ENCODE results near the gene MIPEP.

Gene MIPEP

DNA sequence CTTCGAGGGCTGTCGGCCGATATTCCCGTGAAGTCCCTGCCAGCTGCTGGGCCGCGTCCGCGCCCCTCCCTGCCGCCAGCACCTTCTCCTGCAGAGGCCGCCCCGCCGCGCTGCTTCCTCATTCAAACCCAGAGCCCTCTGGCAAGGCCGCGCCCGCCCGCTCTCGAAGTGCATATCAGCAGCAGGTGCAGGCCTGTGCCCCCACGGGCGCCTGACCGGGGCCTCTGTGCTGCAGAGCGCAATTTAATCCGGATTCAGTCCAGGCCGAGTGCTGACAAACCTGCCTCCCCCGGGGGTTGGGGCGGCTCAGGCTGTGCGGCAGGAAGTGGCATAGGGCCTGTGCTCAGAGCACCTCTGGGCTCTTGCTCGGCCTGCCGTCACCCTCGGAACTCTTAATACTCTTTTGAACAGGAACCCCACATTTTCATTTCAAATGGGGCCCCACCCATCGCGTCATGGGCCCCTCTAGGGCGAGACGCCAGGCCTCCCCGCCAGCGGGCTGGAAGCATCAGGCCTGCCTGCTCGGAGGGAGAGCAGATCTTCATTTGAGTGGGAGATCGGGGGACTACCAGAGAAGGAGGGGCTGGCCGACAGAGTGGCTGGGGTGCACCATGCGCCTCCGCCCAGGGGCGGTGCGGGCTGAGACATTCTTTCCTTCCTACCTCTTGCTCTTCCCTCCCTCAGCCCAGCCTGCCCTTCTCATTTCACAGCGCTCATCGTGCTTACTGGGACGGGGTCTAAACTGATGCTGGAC, 193.3 kb downstream of the MIPEP start:
- peaks cover 24% of the 10 kb centered on the region for H3K4me1 Mint-ChIP-seq
- H3K9me3 Mint-ChIP-seq, result no peaks in the 10 kb centered on the region
- H3K4me3 Mint-ChIP-seq, result peak overlapping the region; percentile 73
- no peaks in the 10 kb centered on the region for H3K27me3 Mint-ChIP-seq
- peaks cover 4% of the 10 kb centered on the region for H3K36me3 Mint-ChIP-seq
- H3K27ac Mint-ChIP-seq, result peak overlapping the region; percentile 77

DNA sequence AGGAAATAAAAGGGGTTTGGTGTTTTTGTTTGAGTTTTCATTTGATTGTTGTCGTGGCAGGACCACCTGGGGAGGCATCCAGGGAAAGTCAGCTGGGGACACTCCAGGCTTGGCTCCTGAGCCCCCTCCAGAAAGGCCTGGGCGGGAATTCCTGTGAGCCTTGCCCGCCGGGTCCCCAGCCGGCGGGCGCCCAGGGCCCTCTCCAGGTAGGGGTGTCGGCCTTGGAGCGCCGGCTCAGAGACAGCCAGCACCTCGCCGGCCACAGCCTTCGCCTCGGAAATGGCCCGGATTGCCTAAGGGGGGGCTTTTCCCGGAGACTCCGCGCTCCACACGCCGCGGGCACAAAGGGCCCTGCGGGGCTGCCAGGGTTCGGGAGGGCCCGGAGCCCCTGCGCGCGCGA, 194.0 kb downstream of the MIPEP start:
- H3K27me3 Mint-ChIP-seq, result no peaks in the 10 kb centered on the region
- H3K9me3 Mint-ChIP-seq, result no peaks in the 10 kb centered on the region
- H3K4me1 Mint-ChIP-seq, result peaks cover 24% of the 10 kb centered on the region
- H3K27ac Mint-ChIP-seq, result no peak overlapping the region
- H3K4me3 Mint-ChIP-seq, result peak overlapping the region; percentile 41
- H3K36me3 Mint-ChIP-seq, result peaks cover 4% of the 10 kb centered on the region

DNA sequence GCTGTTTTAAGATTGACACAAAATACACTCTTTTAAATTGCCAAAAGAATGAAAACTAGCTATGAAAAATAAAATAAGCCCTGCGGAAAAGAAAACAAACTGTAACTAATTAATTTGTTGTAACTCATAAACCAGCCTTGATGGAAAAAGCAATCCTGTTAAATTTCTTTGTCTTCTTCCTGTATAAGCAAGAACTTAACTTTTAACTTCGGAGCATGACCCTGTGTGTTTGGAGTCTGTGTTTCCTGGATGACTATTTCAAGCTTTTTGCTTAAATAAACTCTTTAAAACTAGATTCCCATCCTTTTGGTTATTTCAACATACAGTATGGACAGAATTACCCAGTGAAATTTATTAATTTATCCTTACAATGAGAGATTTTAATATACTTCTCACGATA, 196.4 kb downstream of the MIPEP start:
- no peaks in the 10 kb centered on the region for H3K36me3 Mint-ChIP-seq
- H3K27me3 Mint-ChIP-seq, result no peaks in the 10 kb centered on the region
- H3K4me1 Mint-ChIP-seq, result peaks cover 20% of the 10 kb centered on the region
- H3K27ac Mint-ChIP-seq, result no peak overlapping the region
- H3K9me3 Mint-ChIP-seq, result no peaks in the 10 kb centered on the region
- no peak overlapping the region for H3K4me3 Mint-ChIP-seq

- Mint-ChIP-seq H3K27ac (no peak overlapping the region), H3K4me3 (no peak overlapping the region), H3K9me3 (no peaks in the 10 kb centered on the region), H3K27me3 (no peaks in the 10 kb centered on the region), H3K36me3 (no peaks in the 10 kb centered on the region), H3K4me1 (peaks cover 4% of the 10 kb centered on the region)
Observed at GRCh38 chr13:23690668-23691067, 198.5 kb downstream of the MIPEP start.

DNA sequence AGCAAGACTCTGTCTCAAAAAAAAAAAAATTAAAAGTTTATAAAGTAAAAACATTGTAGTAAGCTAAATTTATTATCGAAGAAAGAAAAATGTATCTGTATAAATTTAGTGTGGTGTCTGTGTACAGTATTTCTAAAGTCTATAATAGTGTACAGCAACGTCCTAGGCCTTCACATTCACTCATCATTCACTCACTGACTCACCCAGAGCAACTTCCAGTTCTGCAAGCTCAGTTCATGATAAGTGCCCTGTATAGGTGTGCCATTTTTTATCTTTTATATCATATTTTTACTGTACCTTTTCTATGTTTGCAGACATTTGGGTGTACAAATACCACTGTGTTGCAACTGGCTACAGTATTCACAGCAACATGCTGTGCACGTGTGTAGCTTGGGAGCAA, 200.9 kb downstream of the MIPEP start:
- peaks cover 3% of the 10 kb centered on the region for H3K4me1 Mint-ChIP-seq
- peaks cover 4% of the 10 kb centered on the region for H3K9me3 Mint-ChIP-seq
- H3K4me3 Mint-ChIP-seq, result no peak overlapping the region
- no peaks in the 10 kb centered on the region for H3K36me3 Mint-ChIP-seq
- H3K27me3 Mint-ChIP-seq, result no peaks in the 10 kb centered on the region
- H3K27ac Mint-ChIP-seq, result no peak overlapping the region

GRCh38 chr13:23687614-23688013, 201.6 kb downstream of the MIPEP start:
- peaks cover 4% of the 10 kb centered on the region for H3K9me3 Mint-ChIP-seq
- H3K36me3 Mint-ChIP-seq, result no peaks in the 10 kb centered on the region
- H3K4me3 Mint-ChIP-seq, result no peak overlapping the region
- H3K27me3 Mint-ChIP-seq, result no peaks in the 10 kb centered on the region
- peaks cover 1% of the 10 kb centered on the region for H3K4me1 Mint-ChIP-seq
- H3K27ac Mint-ChIP-seq, result no peak overlapping the region

- H3K4me1 Mint-ChIP-seq, result no peaks in the 10 kb centered on the region
Observed at GRCh38 chr13:23686948-23687347, 202.3 kb downstream of the MIPEP start.

DNA sequence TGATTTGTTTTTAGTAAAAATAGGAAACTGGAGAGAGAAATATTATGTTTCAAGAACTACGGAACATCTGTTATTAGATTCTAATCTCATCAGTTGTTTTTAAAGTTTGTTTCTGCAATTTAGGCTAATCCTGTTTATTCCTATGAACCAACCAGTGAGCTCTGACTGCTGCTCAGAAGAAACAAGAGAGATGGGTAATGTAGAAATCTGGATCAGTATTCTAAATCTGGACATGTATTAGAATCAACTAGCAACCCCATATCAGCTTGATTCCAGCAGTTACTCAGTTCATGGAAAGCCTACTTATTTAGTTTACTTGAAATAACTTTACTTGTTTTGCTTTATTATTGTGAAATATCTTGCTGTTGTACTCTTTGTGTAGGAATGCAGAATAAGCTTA, 203.8 kb downstream of the MIPEP start:
- H3K9me3 Mint-ChIP-seq, result peaks cover 4% of the 10 kb centered on the region
- no peaks in the 10 kb centered on the region for H3K27me3 Mint-ChIP-seq
- no peak overlapping the region for H3K4me3 Mint-ChIP-seq
- no peak overlapping the region for H3K27ac Mint-ChIP-seq
- no peaks in the 10 kb centered on the region for H3K36me3 Mint-ChIP-seq
- no peaks in the 10 kb centered on the region for H3K4me1 Mint-ChIP-seq

More at GRCh38 chr13:23686948-23687347, 202.3 kb downstream of the MIPEP start:
- Mint-ChIP-seq H3K9me3 (peaks cover 4% of the 10 kb centered on the region), H3K4me3 (no peak overlapping the region), H3K27ac (no peak overlapping the region), H3K36me3 (no peaks in the 10 kb centered on the region), H3K27me3 (no peaks in the 10 kb centered on the region)

DNA sequence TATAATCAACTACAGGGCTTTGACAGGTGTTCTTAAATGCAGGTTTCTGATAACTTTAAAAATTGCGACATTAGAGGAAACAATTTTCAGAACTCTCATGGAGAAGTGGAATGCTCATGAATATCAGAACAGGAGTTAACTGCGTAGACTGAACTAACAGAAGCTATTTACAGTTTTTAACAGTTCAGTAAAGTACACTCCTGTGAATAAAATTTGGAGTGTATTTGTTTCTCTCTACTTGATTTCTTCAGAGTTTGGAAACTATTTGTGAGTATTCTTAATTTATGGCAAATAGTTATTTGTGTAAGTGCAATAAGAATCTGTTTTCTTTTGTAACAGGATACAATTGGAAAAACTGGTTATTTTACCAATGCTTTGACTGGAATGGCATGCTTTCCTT, 204.6 kb downstream of the MIPEP start:
- Mint-ChIP-seq H3K9me3 (peaks cover 4% of the 10 kb centered on the region), H3K27ac (no peak overlapping the region), H3K27me3 (no peaks in the 10 kb centered on the region), H3K4me3 (no peak overlapping the region), H3K36me3 (no peaks in the 10 kb centered on the region), H3K4me1 (no peaks in the 10 kb centered on the region)

DNA sequence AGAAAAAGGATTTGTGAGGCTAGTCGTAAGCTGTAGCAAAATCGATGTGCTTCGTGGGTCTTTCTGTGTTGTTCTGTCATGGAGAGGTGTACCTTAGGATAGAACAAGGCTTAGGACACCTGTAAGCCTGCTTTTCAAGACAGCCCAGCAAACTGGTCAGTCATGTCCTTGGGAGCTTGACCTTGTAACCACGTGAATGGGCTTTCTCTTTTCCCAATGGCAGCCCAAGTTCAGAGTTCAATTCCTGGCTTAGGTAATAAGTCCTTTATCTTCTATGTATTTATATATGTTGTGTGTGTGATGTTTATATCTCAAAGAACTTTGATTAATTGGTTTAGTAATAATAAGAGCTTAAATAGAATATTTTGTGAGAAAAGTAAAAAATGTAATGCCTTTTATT, 206.1 kb downstream of the MIPEP start:
- no peak overlapping the region for H3K4me3 Mint-ChIP-seq
- no peaks in the 10 kb centered on the region for H3K27me3 Mint-ChIP-seq
- H3K4me1 Mint-ChIP-seq, result peaks cover 7% of the 10 kb centered on the region
- peaks cover 4% of the 10 kb centered on the region for H3K9me3 Mint-ChIP-seq
- H3K27ac Mint-ChIP-seq, result no peak overlapping the region
- H3K36me3 Mint-ChIP-seq, result no peaks in the 10 kb centered on the region

DNA sequence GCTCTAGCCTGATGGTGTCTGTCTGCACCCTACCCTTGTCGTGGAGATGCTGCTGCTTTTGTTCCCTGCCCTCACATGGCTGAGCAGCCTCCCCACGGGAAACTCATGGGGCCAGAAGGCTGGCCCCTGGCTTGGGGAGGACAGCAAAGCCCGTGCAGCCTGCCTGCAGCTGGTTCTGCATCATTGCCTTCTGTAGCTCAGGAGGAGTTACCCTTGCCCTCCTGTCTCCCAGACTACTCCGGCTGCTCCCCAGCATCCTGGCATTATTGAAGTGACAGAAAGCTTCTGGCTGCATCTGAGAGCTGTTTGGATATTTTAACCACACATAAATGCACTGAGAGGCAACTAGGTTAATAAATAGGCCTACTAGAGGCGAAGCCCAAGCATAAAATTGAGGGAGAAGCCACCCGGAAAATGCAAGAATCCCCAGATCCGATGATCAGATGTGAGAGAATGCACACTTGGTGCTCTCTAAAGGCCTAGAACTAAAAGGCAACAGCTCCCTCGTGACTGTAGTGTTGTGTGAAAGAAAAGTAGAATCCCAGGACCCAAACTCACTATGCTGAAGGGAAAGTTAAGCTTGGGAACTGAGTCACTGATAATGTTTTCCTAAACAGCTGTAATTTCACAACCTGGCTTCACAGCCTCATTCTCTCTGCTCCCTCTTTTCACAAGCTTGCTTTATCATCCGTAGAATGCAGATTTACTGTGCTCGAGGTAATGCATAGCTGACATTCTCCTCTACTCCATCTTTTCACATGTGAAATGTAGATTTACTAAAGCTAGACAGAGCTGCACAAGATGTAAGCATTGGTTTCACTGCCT, 208.1 kb downstream of the MIPEP start:
- no peak overlapping the region for H3K4me3 Mint-ChIP-seq
- no peaks in the 10 kb centered on the region for H3K36me3 Mint-ChIP-seq
- H3K27me3 Mint-ChIP-seq, result peaks cover 3% of the 10 kb centered on the region

More for the DNA sequence above, 208.1 kb downstream of the MIPEP start:
- H3K27ac Mint-ChIP-seq, result no peak overlapping the region
- peaks cover 7% of the 10 kb centered on the region for H3K4me1 Mint-ChIP-seq
- H3K9me3 Mint-ChIP-seq, result peaks cover 4% of the 10 kb centered on the region

All from activated naive CD4-positive, alpha-beta T cell treated with anti-CD3 and anti-CD28 coated beads, Interleukin-2, amount 50 U/mL, for 24 hours (primary cell).